GM12872 (cell line): ENCODE results near the gene KRIT1.

Experiments used
- TF ChIP-seq, protein P1 (sequence below): IDR thresholded peaks from 3 replicates; pipeline ENCODE4 v1.5.1; 2011; ENCODE audit warnings: low read depth, mild to moderate bottlenecking, low read length, moderate library complexity; ENCODE audit not compliant: insufficient read depth

Gene KRIT1

DNA sequence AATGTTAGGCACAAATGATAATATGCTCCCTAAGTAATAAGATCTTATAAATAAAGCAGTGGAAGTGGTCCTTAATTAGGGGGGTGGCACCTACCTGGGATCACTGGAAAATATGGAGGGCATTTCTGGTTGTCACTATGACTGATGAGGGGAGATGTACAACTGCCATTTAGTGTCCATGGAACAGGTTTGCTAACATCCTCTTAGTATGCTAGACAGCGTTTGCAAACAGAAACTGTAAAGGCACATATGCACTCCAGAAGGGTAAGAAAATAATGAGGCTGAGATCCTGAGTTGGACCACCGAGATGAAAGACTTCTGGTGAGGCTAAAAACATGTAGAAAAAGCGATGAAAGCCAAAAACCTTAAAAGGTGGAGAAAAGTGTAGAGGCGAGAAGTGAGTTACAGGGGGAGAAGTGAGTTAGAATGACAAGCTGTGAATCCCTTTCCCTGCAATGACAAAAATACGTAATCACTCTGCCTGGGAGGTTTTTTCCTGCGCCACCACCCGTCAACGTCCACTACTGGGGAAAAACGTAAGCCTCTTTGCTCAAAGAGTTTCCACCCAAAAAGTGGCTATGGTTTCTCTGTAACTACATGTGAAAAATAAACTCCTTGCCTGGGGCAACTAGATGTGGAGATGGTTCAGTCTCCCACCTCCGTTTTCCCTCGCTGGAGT lies 767 bp downstream of the KRIT1 start:
- TF ChIP-seq, protein P1, sequence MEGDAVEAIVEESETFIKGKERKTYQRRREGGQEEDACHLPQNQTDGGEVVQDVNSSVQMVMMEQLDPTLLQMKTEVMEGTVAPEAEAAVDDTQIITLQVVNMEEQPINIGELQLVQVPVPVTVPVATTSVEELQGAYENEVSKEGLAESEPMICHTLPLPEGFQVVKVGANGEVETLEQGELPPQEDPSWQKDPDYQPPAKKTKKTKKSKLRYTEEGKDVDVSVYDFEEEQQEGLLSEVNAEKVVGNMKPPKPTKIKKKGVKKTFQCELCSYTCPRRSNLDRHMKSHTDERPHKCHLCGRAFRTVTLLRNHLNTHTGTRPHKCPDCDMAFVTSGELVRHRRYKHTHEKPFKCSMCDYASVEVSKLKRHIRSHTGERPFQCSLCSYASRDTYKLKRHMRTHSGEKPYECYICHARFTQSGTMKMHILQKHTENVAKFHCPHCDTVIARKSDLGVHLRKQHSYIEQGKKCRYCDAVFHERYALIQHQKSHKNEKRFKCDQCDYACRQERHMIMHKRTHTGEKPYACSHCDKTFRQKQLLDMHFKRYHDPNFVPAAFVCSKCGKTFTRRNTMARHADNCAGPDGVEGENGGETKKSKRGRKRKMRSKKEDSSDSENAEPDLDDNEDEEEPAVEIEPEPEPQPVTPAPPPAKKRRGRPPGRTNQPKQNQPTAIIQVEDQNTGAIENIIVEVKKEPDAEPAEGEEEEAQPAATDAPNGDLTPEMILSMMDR = no peak

DNA sequence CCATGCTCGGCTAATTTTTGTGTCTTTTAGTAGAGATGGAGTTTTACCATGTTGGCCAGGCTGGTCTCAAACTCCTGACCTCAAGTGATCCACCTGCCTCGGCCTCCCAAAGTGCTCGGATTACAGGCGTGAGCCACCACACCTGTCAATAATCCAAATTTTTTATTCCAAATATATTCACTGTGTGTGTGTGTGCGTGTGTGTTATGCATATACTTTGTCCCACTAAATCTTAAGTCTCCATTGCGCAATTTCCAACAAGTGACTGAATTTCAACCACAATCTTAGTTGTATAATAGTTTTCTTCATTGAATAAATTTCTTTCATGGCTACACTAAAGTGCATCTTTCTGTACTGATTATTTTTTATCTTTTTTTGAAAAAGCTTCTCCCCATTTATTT lies 2.7 kb downstream of the KRIT1 start:
- TF ChIP-seq, protein P1 = no peak

DNA sequence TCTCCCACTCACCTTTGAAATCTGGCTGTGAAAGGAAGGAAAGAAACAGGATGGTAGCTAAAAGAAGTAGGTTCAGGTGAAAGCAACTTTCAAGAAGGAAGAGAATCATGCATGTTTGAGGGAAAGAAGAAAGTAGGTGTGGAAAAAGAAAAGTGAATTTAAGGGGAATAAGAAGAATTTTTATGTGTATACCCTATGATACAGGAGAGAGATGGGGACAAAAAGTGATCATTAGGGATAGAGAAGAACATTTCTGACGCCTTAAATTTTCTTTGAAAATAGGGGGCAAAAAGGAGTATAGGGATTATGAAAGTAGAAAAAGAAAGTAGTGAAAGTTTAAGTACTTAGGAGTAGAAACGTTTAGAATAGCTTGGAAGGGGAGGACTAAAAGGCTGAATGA lies 15.2 kb downstream of the KRIT1 start:
- TF ChIP-seq, protein P1 = no peak

DNA sequence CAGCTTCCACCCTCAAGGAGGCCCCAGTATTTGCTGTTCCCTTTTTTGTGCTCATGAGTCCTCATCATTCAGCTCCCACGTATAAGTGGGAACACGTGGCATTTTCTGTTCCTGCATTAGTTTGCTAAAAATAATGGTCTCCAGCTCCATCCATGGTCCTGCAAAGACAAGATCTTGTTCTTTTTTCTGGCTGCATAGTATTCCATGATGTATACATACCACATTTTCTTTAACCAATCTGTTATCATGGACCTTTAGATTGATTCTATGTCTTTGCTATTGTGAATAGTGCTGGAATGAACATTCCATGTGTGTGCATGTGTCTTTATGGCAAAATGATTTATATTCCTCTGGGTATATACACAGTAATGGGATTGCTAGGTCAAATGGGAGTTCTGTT lies 17.0 kb downstream of the KRIT1 start:
- TF ChIP-seq, protein P1 = no peak

DNA sequence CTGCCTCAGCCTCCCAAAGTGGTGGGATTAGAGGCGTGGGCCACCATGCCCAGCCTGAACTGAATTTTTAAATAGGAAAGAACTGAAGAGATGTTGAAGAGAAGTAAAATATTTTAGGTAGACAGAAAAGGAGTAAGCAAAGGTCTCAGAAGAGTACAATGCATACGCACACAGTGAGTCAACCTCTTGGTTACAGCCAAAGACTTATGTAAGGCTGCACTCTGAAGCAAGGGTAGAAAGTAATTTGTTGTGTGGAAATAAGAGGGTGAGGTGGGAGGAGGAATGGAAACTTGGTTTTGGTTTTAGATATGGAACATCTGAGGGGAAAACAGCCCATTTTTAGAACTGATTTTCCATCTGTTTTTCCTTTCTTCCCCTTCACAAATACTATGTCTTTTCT lies 17.6 kb downstream of the KRIT1 start:
- TF ChIP-seq, protein P1 = no peak

DNA sequence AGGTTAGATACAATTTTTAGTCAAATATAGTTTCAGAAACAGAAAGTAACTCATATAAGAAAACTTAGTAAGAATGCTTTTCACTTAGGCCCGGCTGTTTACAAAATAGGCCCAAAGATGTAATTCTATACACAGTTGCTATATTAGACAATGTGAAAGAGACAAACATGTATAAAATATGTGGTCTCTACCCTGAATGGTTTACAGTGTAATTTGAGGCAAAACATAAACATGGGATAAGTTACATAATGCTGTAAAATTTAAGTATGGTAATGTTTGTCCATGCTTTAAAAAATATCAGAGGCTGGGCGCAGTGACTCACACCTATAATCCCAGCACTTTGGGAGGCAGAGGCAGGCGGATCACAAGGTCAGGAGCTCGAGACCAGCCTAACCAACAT lies 18.7 kb downstream of the KRIT1 start:
- TF ChIP-seq, protein P1 = no peak

DNA sequence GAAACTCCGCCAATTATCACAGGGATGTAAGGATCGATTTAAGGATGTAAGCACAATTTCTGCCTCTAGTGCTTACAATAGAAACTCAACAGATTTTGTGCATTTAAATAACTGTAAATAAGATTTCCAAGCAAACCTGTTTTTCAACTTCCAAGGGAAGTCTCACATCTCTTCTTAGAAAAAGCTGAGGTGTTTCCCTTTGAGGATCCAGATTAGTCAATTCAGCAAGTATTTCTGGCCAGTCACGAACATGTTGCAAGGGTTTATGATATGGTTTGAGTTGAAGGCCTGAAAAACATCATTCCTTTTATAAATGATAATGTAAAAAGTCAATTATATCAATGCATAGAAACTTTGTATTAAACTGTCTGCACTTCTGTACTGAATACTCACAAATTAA lies 23.9 kb downstream of the KRIT1 start:
- TF ChIP-seq, protein P1 = no peak
